NB4 (cell line): Measurements from ENCODE around the gene PLA2G2D.

Experiments
- CTCF ChIP-seq: IDR thresholded peaks from one replicate; pipeline ENCODE4 v1.5.1; 2012; ENCODE audit warnings: low read depth, low read length
- POLR2A ChIP-seq: IDR thresholded peaks from 2 replicates; pipeline ENCODE4 v1.6.1; 2011; ENCODE audit warnings: mild to moderate bottlenecking; ENCODE audit not compliant: insufficient read length; ENCODE audit errors: extremely low read depth

- TF ChIP-seq POLR2A (no peak), CTCF (no peak)
Measured at GRCh38 chr1:20076223-20076622, 43.1 kb downstream of the PLA2G2D start.
